ENCODE measurements around the gene PLXNA2.

Gene PLXNA2

DNA sequence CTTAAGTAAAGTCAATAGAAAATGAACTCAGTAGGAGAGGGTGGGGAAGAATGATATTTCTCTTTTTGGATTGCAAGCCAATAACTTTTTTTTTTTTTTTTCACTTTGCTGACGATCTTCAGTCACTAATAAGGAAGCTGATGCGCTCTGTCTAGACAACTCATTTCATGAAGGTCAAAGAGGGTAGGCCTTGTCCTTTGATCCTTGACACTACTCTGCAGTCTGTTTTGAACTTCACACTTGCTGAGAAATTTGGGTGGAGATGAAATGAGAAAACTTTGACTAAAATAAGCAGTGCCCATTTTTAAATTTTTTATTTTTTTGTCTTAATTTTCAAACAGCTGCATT, 20.9 kb upstream of the PLXNA2 start:
- no peak for TF ChIP-seq CTCF (IDR thresholded peaks at IDR 0.05; ENCODE audit: low read depth, low read length)
- DNase-seq (ENCODE audit: extremely low read depth, low read depth), result no peak

DNA sequence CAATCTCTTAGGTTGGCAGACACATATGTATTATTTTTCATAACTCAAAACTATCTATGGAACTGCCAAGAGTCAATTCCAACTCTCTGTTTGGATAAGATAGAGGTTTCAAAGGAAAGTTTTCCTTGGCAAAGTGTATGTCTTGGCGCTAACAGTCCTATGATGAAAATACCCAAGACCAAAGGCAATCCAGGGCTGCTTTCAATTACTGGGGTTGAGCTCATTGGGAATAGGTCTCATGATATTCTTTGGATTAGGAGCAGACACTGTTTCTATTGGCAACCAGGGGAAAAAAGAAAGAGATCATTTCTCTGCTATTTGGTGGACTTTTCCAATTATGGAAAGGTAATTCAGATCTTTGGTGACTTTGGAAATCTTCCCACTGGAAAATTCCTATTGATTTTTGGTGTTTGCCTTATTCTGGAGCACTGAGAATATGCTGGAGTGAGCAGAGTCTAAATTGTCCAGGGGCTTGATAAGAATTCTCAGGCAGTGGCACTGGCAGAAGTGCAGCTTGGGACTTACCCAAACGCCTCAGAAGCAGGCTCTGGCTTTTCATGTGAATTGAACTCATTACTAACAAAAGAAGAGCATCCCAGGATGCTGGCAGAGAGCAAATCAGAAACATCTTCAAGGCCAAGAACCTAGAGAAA, 20.4 kb upstream of the PLXNA2 start:
- DNase-seq (ENCODE audit: extremely low read depth, low read depth), result peak; percentile 38
- no peak for TF ChIP-seq CTCF (IDR thresholded peaks at IDR 0.05; ENCODE audit: low read depth, low read length)

DNA sequence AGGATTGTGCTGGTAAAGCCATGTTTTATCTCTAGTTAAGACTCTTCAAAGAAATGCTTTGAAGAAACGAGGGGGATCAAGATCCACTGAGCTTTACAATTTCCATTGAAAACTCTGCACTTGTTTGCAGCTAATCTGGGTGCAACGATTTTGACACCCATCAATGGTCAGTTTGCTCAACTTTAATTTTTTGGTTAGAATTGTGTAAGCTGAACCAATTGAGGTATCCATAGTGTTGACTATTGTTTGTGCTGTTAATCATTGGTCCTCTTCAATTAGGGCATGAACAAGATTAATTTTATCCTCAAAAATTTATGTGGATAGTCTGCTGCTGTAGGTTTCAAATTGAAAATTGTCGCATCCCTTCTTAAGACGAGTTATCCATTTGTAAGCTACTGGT, 17.7 kb upstream of the PLXNA2 start:
- DNase-seq (ENCODE audit: extremely low read depth, low read depth), result no peak
- no peak for TF ChIP-seq CTCF (IDR thresholded peaks at IDR 0.05; ENCODE audit: low read depth, low read length)

DNA sequence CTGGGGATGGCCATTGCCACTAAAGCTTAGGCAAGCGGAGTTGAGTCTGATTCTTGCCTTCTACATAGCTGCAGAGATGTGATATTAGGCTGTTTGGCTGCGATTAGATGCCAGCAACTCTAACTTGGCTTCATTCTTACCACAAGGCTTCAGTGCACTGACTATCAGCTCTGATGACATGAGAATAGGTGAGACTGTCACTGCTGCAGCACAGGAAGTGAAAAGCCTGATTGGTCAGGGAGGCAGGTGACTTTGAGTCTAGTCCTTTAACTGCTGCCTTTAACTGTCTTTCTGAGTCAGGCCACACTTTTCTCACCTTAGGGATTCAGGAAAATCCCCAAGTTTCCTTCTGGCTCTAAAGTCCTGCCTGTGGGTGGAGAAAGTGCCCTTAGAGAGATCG, 14.1 kb upstream of the PLXNA2 start:
- no peak for DNase-seq (ENCODE audit: extremely low read depth, low read depth)
- no peak for TF ChIP-seq CTCF (IDR thresholded peaks at IDR 0.05; ENCODE audit: low read depth, low read length)

DNA sequence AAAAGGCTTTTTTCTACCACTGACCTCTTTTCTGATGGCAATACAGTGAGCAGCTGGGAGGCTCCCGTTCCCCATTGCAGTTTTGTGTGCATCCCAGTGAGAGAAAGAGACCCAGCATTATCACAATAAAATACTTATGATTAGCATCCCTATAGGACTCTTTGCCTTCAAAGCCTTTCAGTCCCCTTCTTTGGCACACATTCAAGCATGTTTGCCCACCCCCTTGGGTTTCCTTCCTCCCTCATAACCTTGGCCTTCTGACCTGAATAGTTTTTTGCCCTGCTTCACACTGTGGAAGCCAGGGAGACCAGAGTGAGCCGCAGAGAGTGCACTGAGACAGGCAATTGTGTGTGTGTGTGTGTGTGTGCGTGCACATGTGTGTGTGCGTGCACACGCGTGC, 13.2 kb upstream of the PLXNA2 start:
- TF ChIP-seq CTCF (IDR thresholded peaks at IDR 0.05; ENCODE audit: low read depth, low read length), result no peak
- DNase-seq (ENCODE audit: extremely low read depth, low read depth), result no peak

DNA sequence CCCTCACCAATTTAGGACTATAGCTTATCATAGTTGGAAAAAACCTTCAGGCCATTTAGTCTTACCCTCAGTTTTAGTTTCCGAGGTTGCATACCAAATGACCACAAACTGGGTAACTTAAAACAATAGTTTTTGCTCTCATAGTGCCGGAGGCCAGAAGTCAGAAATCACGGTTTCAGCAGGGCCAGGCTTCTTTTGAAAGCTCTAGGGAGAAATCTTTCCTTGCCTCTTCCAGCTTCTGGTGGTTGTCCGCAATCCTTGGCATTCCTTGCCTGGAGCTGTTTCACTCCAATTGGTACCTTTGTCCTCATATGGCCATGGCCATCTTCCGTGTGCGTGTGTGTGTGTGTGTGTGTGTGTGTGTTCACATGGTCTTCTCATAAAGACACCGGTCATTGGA, 12.4 kb upstream of the PLXNA2 start:
- no peak for TF ChIP-seq CTCF (IDR thresholded peaks at IDR 0.05; ENCODE audit: low read depth, low read length)
- no peak for DNase-seq (ENCODE audit: extremely low read depth, low read depth)

DNA sequence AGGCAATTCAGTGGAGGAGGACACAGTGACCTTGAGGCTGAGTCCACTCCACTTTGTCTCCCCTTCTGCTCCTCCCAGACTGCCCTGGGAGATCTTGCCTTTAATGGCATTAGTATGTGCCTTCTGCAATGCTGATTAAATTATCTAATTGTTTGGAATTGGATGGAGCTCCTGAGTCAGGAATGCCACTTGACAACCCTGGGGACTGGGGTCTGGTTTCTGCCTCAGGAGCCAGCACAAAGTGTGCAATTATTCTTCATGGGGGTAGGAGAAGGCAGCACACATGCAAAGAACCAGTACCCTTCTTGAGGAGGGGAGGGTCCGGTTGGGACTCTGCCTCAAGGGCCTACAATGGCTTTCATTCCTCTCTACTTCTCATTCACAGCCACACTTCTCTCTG, 11.9 kb upstream of the PLXNA2 start:
- no peak for DNase-seq (ENCODE audit: extremely low read depth, low read depth)

More for the DNA sequence above, 11.9 kb upstream of the PLXNA2 start:
- no peak for TF ChIP-seq CTCF (IDR thresholded peaks at IDR 0.05; ENCODE audit: low read depth, low read length)
